ENCODE measurements around the gene GPC5.
"Not testable (repeated sequence)": the region's sequence is repeated elsewhere in the genome, so short reads cannot be mapped to it uniquely, and the experiment has no call there.

GPC5 gene

DNA sequence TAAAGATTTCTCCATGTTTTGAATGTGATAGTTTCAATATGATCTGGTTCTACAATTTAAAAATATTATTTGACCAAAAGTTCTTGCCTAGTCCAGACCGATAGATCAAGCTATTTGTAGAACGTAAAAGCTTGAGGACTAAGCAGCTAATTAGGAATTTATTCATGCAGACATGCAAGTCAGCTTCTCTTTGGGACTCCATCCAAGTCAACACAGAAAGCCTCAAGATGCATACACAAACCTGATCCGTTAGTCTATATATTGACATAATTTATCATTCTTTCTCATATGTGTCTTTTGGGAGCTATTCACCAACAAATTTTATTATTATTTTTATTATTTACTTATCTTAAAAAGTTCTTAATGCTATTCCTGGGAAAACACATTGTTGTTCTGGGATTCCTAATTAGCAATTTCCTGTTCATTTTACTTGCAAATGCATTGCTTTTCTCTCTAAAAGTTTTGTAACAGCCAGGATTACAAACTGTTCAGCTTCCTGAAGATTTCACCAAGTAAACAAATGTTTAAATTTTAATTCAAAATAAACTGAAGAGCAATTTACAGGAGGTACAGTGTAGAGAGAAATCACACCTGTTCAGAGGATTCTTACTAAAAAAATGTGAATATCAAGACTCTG, 375.3 kb downstream of the GPC5 start:
- peak overlapping the region; percentile 23 for H3K27ac ChIP-seq (ENCODE audit: low read depth, low read length)
- H3K27me3 ChIP-seq (ENCODE audit: control insufficient read depth, insufficient read depth, low read length): no peaks in the 10 kb centered on the region
- H3K9me3 ChIP-seq (ENCODE audit: control insufficient read depth, insufficient read depth, low read depth, low read length): no peaks in the 10 kb centered on the region
- peaks cover 13% of the 10 kb centered on the region; the same call in 1 of the 2 replicates for H3K4me1 ChIP-seq (ENCODE audit: control insufficient read depth, insufficient read depth, low read length)
- no peak overlapping the region for H3K4me3 ChIP-seq (ENCODE audit: low read depth, low read length)
- H3K9ac ChIP-seq (ENCODE audit: low read length): no peak overlapping the region
- H3K36me3 ChIP-seq (ENCODE audit: control insufficient read depth, insufficient read depth, low read length): no peaks in the 10 kb centered on the region

DNA sequence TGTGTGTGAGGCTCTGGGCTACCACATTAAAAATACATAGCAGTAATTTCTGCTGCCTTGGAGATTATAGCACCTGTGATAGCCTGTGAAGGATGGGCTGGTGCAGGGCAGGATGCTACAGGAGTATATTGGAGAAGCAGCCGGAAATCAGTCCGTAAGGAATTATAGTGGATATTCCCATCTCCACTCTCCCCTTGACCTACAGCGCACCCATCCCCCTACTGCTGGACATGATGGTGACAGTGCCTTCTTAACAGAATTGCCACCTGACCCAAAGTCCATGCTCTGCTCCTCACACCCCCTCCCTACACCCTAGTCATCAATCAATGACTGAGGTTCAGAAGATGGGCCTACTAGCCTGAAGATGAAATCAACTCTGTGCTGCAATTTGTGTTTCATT, 376.0 kb downstream of the GPC5 start:
- Histone ChIP-seq H3K27ac (ENCODE audit: low read depth, low read length) (peak overlapping the region; percentile 23; the same call in 1 of the 2 replicates), H3K27me3 (ENCODE audit: control insufficient read depth, insufficient read depth, low read length) (no peaks in the 10 kb centered on the region), H3K9ac (ENCODE audit: low read length) (no peak overlapping the region), H3K9me3 (ENCODE audit: control insufficient read depth, insufficient read depth, low read depth, low read length) (no peaks in the 10 kb centered on the region), H3K4me3 (ENCODE audit: low read depth, low read length) (no peak overlapping the region), H3K4me1 (ENCODE audit: control insufficient read depth, insufficient read depth, low read length) (peaks cover 13% of the 10 kb centered on the region; the same call in 1 of the 2 replicates), H3K36me3 (ENCODE audit: control insufficient read depth, insufficient read depth, low read length) (no peaks in the 10 kb centered on the region)

DNA sequence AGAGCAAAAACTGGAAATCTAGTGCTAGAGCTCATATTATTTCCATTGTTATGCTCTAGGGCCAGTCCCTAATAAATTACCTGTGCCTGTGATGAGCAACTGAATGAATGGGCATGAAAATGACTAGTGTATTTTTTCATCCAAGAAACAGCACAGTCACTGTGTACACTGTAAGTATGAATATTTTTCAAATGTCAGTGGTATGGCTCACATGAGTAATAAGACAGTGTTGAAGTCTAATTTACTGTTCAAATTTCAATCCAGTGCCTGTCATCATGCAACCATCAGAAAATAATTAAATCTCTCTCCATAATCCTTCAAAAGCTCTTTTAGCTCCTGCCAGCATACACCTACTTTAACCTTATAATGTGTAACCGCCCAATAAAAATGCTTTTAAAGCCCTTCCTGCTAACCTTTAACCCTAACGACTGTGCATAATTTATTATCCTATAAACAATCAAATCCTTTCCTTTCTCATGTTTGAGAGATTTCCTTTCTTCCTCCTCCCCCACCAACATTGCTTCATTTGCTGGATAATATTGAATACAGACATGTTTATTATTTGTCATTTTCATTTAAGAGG, 378.3 kb downstream of the GPC5 start:
- Histone ChIP-seq H3K4me1 (ENCODE audit: control insufficient read depth, insufficient read depth, low read length) (peaks cover 13% of the 10 kb centered on the region; the same call in 1 of the 2 replicates), H3K27me3 (ENCODE audit: control insufficient read depth, insufficient read depth, low read length) (no peaks in the 10 kb centered on the region), H3K9me3 (ENCODE audit: control insufficient read depth, insufficient read depth, low read depth, low read length) (no peaks in the 10 kb centered on the region), H3K9ac (ENCODE audit: low read length) (no peak overlapping the region), H3K27ac (ENCODE audit: low read depth, low read length) (no peak overlapping the region), H3K4me3 (ENCODE audit: low read depth, low read length) (no peak overlapping the region), H3K36me3 (ENCODE audit: control insufficient read depth, insufficient read depth, low read length) (no peaks in the 10 kb centered on the region)

DNA sequence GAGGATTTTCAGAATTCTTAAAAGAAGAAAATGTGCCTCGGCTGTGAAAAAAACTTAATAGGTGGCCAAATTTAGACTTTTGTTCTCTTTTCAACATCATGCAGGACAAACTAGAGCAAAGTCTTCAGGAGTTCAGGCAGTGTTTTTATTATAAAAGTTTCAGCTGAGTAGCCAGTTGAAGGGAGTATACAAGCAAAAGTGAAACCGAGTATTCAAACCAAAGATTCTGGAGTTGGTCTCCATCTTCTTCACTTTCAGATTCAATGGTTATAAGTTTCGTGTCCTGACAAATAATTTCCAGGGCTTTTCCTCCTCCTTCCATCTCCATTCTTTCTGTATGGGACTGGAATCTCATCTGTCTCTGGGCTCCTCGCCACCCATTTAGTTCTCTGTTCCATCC, 379.7 kb downstream of the GPC5 start:
- Histone ChIP-seq H3K4me3 (ENCODE audit: low read depth, low read length) (no peak overlapping the region), H3K9ac (ENCODE audit: low read length) (no peak overlapping the region), H3K27me3 (ENCODE audit: control insufficient read depth, insufficient read depth, low read length) (no peaks in the 10 kb centered on the region), H3K4me1 (ENCODE audit: control insufficient read depth, insufficient read depth, low read length) (peaks cover 13% of the 10 kb centered on the region; the same call in 1 of the 2 replicates), H3K9me3 (ENCODE audit: control insufficient read depth, insufficient read depth, low read depth, low read length) (no peaks in the 10 kb centered on the region), H3K36me3 (ENCODE audit: control insufficient read depth, insufficient read depth, low read length) (no peaks in the 10 kb centered on the region), H3K27ac (ENCODE audit: low read depth, low read length) (no peak overlapping the region)

DNA sequence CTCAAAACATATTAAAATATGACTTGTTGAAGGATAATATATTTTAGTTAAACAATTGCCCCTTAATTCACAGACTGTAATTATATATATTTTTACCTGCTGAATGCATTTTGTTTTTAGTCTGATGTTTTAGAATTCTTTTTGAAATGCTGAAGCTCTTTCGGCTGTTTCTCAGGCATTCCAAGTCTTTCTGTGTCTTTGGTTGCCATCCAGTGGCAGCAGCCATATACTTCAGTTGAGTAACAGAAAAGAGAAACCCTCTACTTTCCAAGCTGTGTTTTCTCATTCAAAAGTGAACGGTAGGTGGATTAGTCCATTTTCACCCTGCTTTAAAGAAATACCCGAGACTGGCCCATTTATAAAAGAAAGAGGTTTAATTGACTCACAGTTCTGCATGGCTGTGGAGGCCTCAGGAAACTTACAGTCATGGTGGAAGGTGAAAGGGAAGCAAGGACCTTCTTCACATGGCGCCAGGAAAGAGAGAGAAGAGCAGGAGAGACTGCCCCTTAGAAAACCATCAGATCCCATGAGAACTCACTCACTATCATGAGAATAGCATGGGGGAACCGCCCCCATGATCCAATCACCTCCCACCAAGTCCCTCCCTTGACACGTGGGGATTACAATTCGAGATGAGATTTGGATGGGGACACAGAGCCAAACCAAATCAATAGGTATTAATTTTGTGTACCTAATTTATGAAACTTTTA, 383.7 kb downstream of the GPC5 start:
- H3K36me3 ChIP-seq (ENCODE audit: control insufficient read depth, insufficient read depth, low read length); H3K27me3 ChIP-seq (ENCODE audit: control insufficient read depth, insufficient read depth, low read length); H3K9ac ChIP-seq (ENCODE audit: low read length); H3K4me1 ChIP-seq (ENCODE audit: control insufficient read depth, insufficient read depth, low read length); H3K4me3 ChIP-seq (ENCODE audit: low read depth, low read length); H3K9me3 ChIP-seq (ENCODE audit: control insufficient read depth, insufficient read depth, low read depth, low read length); H3K27ac ChIP-seq (ENCODE audit: low read depth, low read length): not testable (repeated sequence)

DNA sequence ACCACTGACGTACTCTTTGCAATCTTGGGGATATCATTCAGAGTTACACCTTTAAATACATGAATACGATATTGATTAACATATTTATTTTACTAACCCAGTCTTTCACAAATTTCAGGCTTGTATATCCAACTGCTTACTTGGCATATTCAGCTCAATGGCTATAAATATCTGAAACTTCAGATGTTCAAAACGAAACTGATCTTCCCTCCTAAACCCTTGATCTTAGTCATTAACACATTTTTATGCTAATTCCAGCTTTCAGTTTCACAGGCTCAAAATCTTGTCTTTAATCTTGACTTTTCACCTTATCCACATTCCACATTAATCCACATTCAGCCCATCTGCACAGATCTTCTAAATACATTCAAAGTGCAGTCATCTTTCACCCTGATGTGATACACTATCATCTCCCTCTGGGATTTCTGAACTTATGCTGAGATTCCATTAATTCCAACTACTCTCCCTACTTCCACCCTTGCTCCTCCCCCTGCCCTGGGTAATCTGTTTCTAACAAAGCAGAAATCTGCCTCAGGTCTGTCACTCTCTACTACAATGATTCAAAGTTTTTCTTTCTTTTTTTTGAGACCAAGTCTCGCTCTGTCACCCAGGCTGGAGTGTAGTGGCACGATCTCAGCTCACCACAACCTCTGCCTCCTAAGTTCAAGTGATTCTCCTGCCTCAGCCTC, 387.2 kb downstream of the GPC5 start:
- no peaks in the 10 kb centered on the region for H3K9me3 ChIP-seq (ENCODE audit: control insufficient read depth, insufficient read depth, low read depth, low read length)
- no peaks in the 10 kb centered on the region for H3K27me3 ChIP-seq (ENCODE audit: control insufficient read depth, insufficient read depth, low read length)

DNA sequence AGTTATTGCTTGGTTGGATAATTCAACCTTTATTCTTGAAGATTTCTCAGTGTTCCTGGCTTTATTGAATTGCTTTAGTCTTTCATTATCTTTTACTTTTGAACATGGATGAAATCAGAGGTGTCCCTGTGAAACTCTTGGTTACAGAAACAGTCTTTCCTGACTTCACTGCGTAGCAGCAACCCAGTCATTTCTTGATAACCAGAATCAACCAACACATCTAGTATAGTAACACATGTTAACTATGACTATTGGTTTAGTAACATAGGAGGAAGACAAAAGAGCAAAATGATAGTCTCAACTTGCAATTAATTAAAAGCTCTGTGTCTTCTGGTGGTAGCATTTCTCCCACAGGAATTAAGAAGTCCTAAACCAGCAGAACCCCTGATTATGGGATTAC, 393.6 kb downstream of the GPC5 start:
- H3K4me1 ChIP-seq (ENCODE audit: control insufficient read depth, insufficient read depth, low read length): no peaks in the 10 kb centered on the region
- no peak overlapping the region for H3K4me3 ChIP-seq (ENCODE audit: low read depth, low read length)

More for the DNA sequence above, 387.2 kb downstream of the GPC5 start:
- H3K4me3 ChIP-seq (ENCODE audit: low read depth, low read length): no peak overlapping the region
- H3K9ac ChIP-seq (ENCODE audit: low read length): no peak overlapping the region
- no peak overlapping the region for H3K27ac ChIP-seq (ENCODE audit: low read depth, low read length)
- peaks cover 3% of the 10 kb centered on the region; the same call in 1 of the 2 replicates for H3K4me1 ChIP-seq (ENCODE audit: control insufficient read depth, insufficient read depth, low read length)
- H3K36me3 ChIP-seq (ENCODE audit: control insufficient read depth, insufficient read depth, low read length): no peaks in the 10 kb centered on the region

DNA sequence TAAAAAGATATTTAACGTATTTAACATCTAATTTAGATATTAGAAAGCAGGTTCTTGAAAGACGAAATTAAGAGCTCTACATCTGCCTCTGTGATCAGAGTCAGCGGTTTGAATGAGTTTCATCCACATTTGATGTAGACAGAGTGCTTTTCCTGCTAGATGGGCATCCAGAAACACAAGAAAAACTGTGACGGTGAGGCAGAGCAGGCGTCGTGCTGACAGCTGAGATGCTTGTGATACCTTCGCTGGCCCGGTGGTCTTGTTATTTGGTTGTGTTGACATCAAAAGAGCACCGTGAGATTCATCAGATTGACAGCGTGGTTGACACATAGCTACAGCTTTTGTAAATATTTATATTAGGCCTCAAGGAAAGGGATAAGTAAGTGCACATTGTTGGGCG, 399.1 kb downstream of the GPC5 start:
- Histone ChIP-seq H3K36me3 (ENCODE audit: control insufficient read depth, insufficient read depth, low read length) (no peaks in the 10 kb centered on the region), H3K4me3 (ENCODE audit: low read depth, low read length) (no peak overlapping the region), H3K27ac (ENCODE audit: low read depth, low read length) (no peak overlapping the region), H3K4me1 (ENCODE audit: control insufficient read depth, insufficient read depth, low read length) (no peaks in the 10 kb centered on the region), H3K9ac (ENCODE audit: low read length) (no peak overlapping the region), H3K27me3 (ENCODE audit: control insufficient read depth, insufficient read depth, low read length) (no peaks in the 10 kb centered on the region), H3K9me3 (ENCODE audit: control insufficient read depth, insufficient read depth, low read depth, low read length) (no peaks in the 10 kb centered on the region)

More for the DNA sequence above, 393.6 kb downstream of the GPC5 start:
- no peaks in the 10 kb centered on the region for H3K36me3 ChIP-seq (ENCODE audit: control insufficient read depth, insufficient read depth, low read length)
- H3K9ac ChIP-seq (ENCODE audit: low read length): no peak overlapping the region
- no peaks in the 10 kb centered on the region for H3K9me3 ChIP-seq (ENCODE audit: control insufficient read depth, insufficient read depth, low read depth, low read length)
- H3K27ac ChIP-seq (ENCODE audit: low read depth, low read length): no peak overlapping the region
- no peaks in the 10 kb centered on the region for H3K27me3 ChIP-seq (ENCODE audit: control insufficient read depth, insufficient read depth, low read length)

DNA sequence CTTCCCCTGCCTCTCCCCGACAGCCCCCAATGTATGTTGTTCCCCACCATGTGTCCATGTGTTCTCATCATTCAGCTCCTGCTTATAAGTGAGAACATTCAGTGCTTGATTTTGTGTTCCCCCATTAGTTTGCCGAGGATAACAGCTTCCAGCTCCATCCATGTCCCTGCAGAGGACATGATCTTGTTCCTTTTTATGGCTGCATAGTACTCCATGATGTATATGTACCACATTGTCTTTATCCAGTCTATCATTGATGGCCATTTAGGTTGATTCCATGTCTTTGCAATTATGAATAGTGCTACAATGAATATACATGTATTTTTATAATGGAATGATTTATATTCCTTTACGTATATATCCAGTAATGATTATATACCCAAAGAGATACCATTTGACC, 399.9 kb downstream of the GPC5 start:
- H3K9me3 ChIP-seq (ENCODE audit: control insufficient read depth, insufficient read depth, low read depth, low read length); H3K36me3 ChIP-seq (ENCODE audit: control insufficient read depth, insufficient read depth, low read length): not testable (repeated sequence)

DNA sequence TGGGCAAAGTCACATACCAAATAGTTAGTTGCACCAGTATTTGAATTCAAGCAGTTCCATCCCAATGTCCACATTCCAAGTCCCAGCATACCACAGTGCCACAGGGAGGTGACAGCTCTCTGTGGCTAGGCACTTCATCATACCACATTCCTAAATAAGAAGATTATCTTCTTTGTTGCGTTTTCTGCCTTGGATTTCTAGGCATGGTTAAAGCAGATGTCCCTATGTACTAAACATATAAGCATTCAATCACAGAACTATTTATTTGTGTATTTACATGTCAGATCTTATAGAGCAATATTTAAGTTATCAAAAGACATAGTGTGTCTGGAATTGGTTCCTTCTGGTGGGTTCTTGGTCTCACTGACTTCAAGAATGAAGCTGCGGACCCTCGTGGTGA, 403.4 kb downstream of the GPC5 start:
- H3K27me3 ChIP-seq (ENCODE audit: control insufficient read depth, insufficient read depth, low read length); H3K4me3 ChIP-seq (ENCODE audit: low read depth, low read length); H3K27ac ChIP-seq (ENCODE audit: low read depth, low read length); H3K36me3 ChIP-seq (ENCODE audit: control insufficient read depth, insufficient read depth, low read length); H3K9me3 ChIP-seq (ENCODE audit: control insufficient read depth, insufficient read depth, low read depth, low read length); H3K9ac ChIP-seq (ENCODE audit: low read length); H3K4me1 ChIP-seq (ENCODE audit: control insufficient read depth, insufficient read depth, low read length): not testable (repeated sequence)

More for the DNA sequence above, 399.9 kb downstream of the GPC5 start:
- H3K4me3 ChIP-seq (ENCODE audit: low read depth, low read length); H3K27ac ChIP-seq (ENCODE audit: low read depth, low read length); H3K9ac ChIP-seq (ENCODE audit: low read length); H3K27me3 ChIP-seq (ENCODE audit: control insufficient read depth, insufficient read depth, low read length); H3K4me1 ChIP-seq (ENCODE audit: control insufficient read depth, insufficient read depth, low read length): not testable (repeated sequence)

DNA sequence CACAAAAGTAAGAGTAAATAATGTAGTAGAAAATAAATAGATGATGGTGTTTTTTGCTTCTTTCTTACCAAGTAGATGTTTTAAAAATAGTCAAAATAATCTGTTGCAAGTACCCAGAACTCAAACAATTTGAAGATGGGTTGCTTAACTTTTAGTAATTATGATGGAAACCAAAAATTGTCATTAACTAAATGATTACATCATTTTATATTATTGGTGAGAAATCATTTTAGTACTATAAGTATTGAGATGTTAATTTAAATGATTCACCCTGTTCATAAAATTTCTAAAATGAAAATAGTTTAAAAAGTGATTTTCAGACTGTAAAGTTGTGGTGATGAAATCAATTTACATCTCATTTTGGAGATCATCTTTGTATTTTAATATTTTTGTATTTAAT, 404.5 kb downstream of the GPC5 start:
- H3K27me3 ChIP-seq (ENCODE audit: control insufficient read depth, insufficient read depth, low read length): no peaks in the 10 kb centered on the region
- no peak overlapping the region for H3K27ac ChIP-seq (ENCODE audit: low read depth, low read length)
- no peaks in the 10 kb centered on the region for H3K4me1 ChIP-seq (ENCODE audit: control insufficient read depth, insufficient read depth, low read length)
- H3K36me3 ChIP-seq (ENCODE audit: control insufficient read depth, insufficient read depth, low read length): no peaks in the 10 kb centered on the region
- no peaks in the 10 kb centered on the region for H3K9me3 ChIP-seq (ENCODE audit: control insufficient read depth, insufficient read depth, low read depth, low read length)
- H3K4me3 ChIP-seq (ENCODE audit: low read depth, low read length): no peak overlapping the region
- no peak overlapping the region for H3K9ac ChIP-seq (ENCODE audit: low read length)

Measured in HUES6 (cell line).